ENCODE measurements around the gene SHC3. TPM values are rescaled to one million over a fixed set of nuclear protein-coding genes. Genes with fewer than 3 reads are reported as not detected.

The SHC3 gene
- total and polyA plus RNA-seq, 2 of the 4 experiments (the other 2 are of a cell fraction) = 4.5 to 13.3 TPM

GRCh38 chr9:88966894-88967676, 211.5 kb downstream of the SHC3 start:
- Histone ChIP-seq H4K5ac (ENCODE audit: low read depth, low read length) (no peak overlapping the region), H3K9ac (ENCODE audit: low read depth, low read length) (no peak overlapping the region), H2BK5ac (ENCODE audit: low read depth, low read length, poor library complexity, severe bottlenecking) (no peak overlapping the region), H3K4me3 (ENCODE audit: insufficient read depth, low read depth, low read length) (no peak overlapping the region), H3K14ac (replicated peaks; ENCODE audit: low read depth, low read length) (no peak overlapping the region), H4K8ac (ENCODE audit: low read depth in 2 of 2, low read length in 2 of 2) (no peak overlapping the region), H3K23ac (ENCODE audit: low read depth, low read length) (no peak overlapping the region), H3K9me3 (ENCODE audit: control insufficient read depth, insufficient read depth, low read length) (no peaks in the 10 kb centered on the region), H3K4ac (ENCODE audit: low read depth, low read length) (no peak overlapping the region), H2AK5ac (ENCODE audit: low read depth, low read length) (no peak overlapping the region), H4K20me1 (ENCODE audit: insufficient read depth, low read length) (no peaks in the 10 kb centered on the region), H3K9me1 (ENCODE audit: insufficient read depth, low read length) (no peaks in the 10 kb centered on the region), H3K4me1 (ENCODE audit: control insufficient read depth, insufficient read depth, low read length) (no peaks in the 10 kb centered on the region), H4K91ac (ENCODE audit: insufficient read depth, low read depth, low read length) (no peak overlapping the region), H3K4me2 (ENCODE audit: low read depth, low read length) (no peak overlapping the region), H2AFZ (replicated peaks; ENCODE audit: low read length, poor library complexity) (no peak overlapping the region), H3K36me3 (ENCODE audit: control insufficient read depth, insufficient read depth, low read length) (no peaks in the 10 kb centered on the region), H3K27ac (ENCODE audit: insufficient read depth, low read length) (no peak overlapping the region), H2BK15ac (ENCODE audit: low read depth, low read length) (no peak overlapping the region), H2BK20ac (ENCODE audit: low read depth, low read length) (no peak overlapping the region), H3K27me3 (ENCODE audit: control insufficient read depth, insufficient read depth, low read length) (peaks cover 22% of the 10 kb centered on the region), H3K18ac (ENCODE audit: low read depth, low read length) (no peak overlapping the region), H2BK120ac (ENCODE audit: low read depth, low read length) (no peak overlapping the region), H3K56ac (ENCODE audit: extremely low read depth, insufficient read depth, low read length) (no peak overlapping the region), H3K79me1 (ENCODE audit: low read depth in 1 of 2, low read length in 2 of 2) (no peaks in the 10 kb centered on the region), H2AK9ac (replicated peaks; ENCODE audit: low read depth, low read length, poor library complexity) (no peak overlapping the region)
- dilution Hi-C loops (cut with HindIII; ENCODE audit: low sequenced_read_pairs, unreplicated experiment) = no loop called here
- ATAC-seq (ENCODE audit: low read depth) (no peak), DNase-seq (no peak)
- TF ChIP-seq FOS (IDR thresholded peaks at IDR 0.05; ENCODE audit: low read depth, low read length) = no peak
- no peak for TF ChIP-seq MAFK (IDR thresholded peaks at IDR 0.05; ENCODE audit: low read depth, low read length)
- no peak for TF ChIP-seq POLR2A (IDR thresholded peaks at IDR 0.05; ENCODE audit: low read depth, low read length)
- TF ChIP-seq, protein P1, sequence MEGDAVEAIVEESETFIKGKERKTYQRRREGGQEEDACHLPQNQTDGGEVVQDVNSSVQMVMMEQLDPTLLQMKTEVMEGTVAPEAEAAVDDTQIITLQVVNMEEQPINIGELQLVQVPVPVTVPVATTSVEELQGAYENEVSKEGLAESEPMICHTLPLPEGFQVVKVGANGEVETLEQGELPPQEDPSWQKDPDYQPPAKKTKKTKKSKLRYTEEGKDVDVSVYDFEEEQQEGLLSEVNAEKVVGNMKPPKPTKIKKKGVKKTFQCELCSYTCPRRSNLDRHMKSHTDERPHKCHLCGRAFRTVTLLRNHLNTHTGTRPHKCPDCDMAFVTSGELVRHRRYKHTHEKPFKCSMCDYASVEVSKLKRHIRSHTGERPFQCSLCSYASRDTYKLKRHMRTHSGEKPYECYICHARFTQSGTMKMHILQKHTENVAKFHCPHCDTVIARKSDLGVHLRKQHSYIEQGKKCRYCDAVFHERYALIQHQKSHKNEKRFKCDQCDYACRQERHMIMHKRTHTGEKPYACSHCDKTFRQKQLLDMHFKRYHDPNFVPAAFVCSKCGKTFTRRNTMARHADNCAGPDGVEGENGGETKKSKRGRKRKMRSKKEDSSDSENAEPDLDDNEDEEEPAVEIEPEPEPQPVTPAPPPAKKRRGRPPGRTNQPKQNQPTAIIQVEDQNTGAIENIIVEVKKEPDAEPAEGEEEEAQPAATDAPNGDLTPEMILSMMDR (conservative IDR thresholded peaks at IDR 0.05; ENCODE audit: low read depth, low read length) = no peak
- TF ChIP-seq CEBPB (IDR thresholded peaks at IDR 0.05; ENCODE audit: low read depth, low read length) = no peak
- no peak for TF ChIP-seq USF2 (IDR thresholded peaks at IDR 0.05; ENCODE audit: low read depth, low read length)
- no peak for TF ChIP-seq CHD1 (IDR thresholded peaks at IDR 0.05; ENCODE audit: low read depth, low read length)
- TF ChIP-seq MXI1 (IDR thresholded peaks at IDR 0.05; ENCODE audit: borderline replicate concordance, low read depth, low read length) = no peak
- TF ChIP-seq ELK1 (IDR thresholded peaks at IDR 0.05; ENCODE audit: borderline replicate concordance, low read depth, low read length) = no peak
- TF ChIP-seq MAZ (IDR thresholded peaks at IDR 0.05; ENCODE audit: borderline replicate concordance, low read depth, low read length) = no peak
- TF ChIP-seq RCOR1 (IDR thresholded peaks at IDR 0.05; ENCODE audit: insufficient replicate concordance, low read length) = no peak
- TF ChIP-seq RFX5 (IDR thresholded peaks at IDR 0.05; ENCODE audit: low read depth, low read length) = no peak
- no peak for TF ChIP-seq BHLHE40 (IDR thresholded peaks at IDR 0.05; ENCODE audit: low read depth, low read length)
- TF ChIP-seq RAD21 (IDR thresholded peaks at IDR 0.05; ENCODE audit: low read length) = no peak
- 80% methylated on average over 6 of the region's 10 CpGs; no CpG with 5 or more reads in 1 of the 2 experiments for WGBS, 2 experiments (ENCODE audit: extremely low coverage in 2 of 2, insufficient read length in 1 of 2)
- intact Hi-C loops (cut with micrococcal nuclease) = no loop called here
- CTCF ChIA-PET = no interaction called here
- in situ Hi-C loops (cut with MboI; ENCODE audit: low sequenced_read_pairs) = no loop called here
- POLR2A ChIA-PET (ENCODE audit: unreplicated experiment) = no interaction called here
- BruUV-seq (replicated peaks) = no TSS peak
